A549 treated with Hydrocortisone at 1 μM for 4 hours (cell line): Measurements from ENCODE around the gene DENND1A. TPM values are rescaled to one million over a fixed set of nuclear protein-coding genes. Genes with fewer than 3 reads are reported as not detected.

Source experiments
- total RNA-seq: library from RNA; stranded (reverse); fragments of 200-300 nt; extraction: Qiagen RNA extraction; gene quantifications from 5 replicates; pipeline ENCODE4 v1.2.3, GENCODE V29; 2022

DENND1A gene
- total RNA-seq = 9.4 to 11.8 TPM (median 10.6 TPM) in 5 replicates

DNA sequence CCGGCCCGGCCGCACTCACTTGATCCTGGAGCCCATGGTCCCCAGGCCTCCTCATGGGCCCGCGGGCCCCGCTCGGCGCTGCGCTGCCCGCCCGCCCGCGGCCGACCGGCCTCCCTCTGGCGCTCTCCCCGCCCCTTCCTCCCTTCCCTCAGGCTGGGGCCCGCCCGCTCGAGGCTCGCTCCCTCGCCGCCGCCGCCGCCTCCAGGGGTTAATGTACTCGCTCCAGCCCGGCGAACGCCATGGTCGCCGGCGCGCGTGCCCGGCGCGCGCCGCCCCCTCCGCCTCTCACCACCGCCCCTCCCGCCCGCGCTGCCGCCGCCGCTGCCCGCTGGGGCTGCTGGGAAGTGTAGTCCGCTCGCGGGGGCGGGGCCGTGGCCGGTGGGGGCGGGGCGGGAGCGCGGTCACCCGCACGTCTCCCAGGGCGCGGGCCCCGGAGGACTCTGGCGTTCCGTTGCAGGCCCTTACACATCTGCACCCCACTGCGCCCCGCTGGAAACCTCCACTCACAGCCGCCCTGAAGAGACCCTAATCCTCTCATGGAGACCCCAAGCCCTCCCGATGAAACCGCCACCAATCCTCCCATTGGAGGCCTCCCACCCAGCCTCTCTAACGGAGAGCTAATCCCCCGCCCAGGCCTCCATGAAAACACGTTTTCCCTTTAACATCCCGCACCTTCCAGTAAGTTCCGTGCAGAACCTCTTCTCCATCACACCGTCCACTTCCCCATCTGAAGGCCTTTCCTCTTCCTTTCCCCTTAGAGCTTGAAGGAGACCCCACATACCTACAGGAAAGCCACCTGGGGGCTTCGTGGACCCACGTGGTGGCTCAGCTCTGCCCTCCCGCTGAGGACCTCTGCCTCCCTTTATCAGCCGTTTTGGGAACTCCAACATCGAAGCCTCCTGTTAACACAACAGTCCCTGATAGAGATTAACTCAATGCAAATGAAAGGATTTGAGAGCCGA is at the start of gene DENND1A:
TSS of gene DENND1A (minus strand) at position 257 of the 962 bp plus-strand sequence. CDS start at position 36, 221 bp downstream.

GRCh38 chr9:123355761-123356431 is 574.0 kb downstream of the DENND1A start, which contains the start of gene CRB2:
Gene CRB2 (plus strand): TSS chr9:123356197. CDS start chr9:123356261, 64 bp downstream.

Other genes starting within 250 kb of the DENND1A start
- 3.5 to 4.9 TPM (median 4.7 TPM) in 5 replicates for gene LHX2, start 81.6 kb upstream of the DENND1A start, total RNA-seq